ENCODE measurements around the gene CEP85L.
A peak's percentile ranks its signal among the peaks of the same experiment; 100 is the strongest.

CEP85L gene

DNA sequence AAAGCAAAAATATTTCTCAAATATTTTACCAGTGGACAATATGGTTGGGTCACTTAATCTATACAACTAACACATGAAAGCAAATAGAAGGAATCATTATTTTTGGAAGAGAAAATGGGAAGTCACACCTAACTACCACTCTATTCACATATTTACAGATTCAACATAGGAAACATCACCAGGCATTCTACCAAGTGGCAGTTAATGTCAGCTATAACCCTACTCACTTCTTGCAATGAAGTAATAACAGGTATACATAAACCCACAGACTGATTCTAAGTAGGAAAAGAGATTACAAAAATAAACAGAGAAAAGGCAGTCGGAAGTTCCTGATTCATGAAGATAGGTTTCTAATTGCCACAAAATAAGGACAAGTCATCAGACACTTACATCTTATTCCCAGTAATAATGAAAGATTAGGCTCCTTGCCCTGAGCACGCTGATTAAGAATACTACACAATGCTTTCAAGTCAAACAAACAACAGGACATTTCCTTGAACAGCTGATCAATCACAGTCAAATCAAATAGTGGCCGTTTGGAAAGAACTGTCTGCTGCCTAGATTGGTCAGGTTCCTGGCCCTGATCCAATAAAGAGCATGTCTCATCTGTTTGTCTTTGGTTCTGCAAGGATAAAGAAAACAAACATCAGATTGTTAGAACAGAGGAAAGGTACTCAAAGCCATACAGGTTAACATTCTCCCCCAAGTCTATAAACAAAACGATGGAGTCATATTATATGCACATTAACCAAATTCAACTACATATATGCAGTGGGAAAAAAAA lies 182.5 kb downstream of the CEP85L start:
- no peak overlapping the region for H3K4me3 ChIP-seq (ENCODE audit: low read depth, low read length)
- TF ChIP-seq, protein P1, sequence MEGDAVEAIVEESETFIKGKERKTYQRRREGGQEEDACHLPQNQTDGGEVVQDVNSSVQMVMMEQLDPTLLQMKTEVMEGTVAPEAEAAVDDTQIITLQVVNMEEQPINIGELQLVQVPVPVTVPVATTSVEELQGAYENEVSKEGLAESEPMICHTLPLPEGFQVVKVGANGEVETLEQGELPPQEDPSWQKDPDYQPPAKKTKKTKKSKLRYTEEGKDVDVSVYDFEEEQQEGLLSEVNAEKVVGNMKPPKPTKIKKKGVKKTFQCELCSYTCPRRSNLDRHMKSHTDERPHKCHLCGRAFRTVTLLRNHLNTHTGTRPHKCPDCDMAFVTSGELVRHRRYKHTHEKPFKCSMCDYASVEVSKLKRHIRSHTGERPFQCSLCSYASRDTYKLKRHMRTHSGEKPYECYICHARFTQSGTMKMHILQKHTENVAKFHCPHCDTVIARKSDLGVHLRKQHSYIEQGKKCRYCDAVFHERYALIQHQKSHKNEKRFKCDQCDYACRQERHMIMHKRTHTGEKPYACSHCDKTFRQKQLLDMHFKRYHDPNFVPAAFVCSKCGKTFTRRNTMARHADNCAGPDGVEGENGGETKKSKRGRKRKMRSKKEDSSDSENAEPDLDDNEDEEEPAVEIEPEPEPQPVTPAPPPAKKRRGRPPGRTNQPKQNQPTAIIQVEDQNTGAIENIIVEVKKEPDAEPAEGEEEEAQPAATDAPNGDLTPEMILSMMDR (IDR thresholded peaks at IDR 0.05; ENCODE audit: insufficient read depth, low read depth, low read length, missing control alignments) = no peak
- DNase-seq (ENCODE audit: low read depth) = no peak

DNA sequence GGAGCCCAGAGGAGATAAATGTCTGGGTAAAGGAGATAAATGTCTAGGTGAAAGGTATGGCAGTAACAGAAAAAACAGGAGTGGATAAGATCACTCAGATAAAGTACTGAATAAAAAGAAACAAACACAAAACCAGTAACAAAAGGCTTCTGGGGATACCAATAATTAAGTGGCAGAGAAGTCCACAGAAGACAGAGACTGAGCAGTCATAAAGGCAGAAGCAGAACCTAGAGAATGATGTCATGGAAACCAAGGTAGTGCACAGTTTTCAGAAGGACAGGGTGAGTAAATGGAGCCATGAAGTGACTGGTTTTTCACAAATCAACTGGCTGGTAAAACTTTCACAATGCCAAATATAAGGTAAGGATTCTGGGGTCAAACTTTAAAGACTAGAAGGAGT lies 184.2 kb downstream of the CEP85L start:
- DNase-seq (ENCODE audit: low read depth) = peak; percentile 13
- TF ChIP-seq, protein P1 (IDR thresholded peaks at IDR 0.05; ENCODE audit: insufficient read depth, low read depth, low read length, missing control alignments) = no peak
- no peak overlapping the region for H3K4me3 ChIP-seq (ENCODE audit: low read depth, low read length)

DNA sequence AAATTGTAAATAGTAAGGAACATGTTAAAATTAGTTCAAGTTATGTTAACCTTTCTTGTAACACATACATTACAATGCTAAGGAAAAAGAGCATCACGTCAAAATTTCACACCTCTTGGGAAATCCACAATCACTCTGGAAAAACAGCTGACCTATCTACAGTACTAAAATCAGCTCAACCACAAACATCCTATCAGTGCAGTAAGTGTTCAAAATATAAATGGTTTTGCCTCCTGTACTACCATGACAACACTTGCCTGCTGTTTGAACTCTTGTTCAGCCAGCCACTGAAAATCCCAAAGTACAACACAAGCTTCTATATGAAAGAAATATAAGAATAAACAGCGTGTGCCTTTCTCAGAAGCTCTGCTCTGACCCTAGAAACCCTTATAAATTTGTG lies 186.8 kb downstream of the CEP85L start:
- TF ChIP-seq, protein P1 (IDR thresholded peaks at IDR 0.05; ENCODE audit: insufficient read depth, low read depth, low read length, missing control alignments) = no peak
- no peak for DNase-seq (ENCODE audit: low read depth)
- no peak overlapping the region for H3K4me3 ChIP-seq (ENCODE audit: low read depth, low read length)

DNA sequence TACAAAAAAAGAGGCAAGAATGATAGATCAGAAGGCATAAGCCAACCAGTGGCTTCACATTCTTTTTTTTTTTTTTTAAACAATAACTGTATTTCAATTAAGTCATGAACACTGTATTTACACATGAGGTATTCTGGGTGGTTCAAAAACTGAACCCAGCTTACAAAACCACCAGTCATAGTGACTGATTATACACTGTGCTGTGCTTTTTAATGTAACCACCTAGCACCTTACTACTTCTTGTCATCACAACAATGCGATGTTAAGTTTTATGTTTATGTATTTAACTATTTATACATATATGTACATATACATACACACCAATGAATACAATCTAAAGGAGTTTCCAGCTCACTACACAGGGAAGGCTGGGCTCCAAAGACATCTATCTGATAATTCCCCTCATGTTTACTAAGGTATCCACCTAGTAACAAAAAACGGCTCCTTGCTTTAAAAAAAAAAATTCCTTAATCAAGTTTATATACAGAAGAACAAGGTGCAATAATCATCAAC lies 190.4 kb downstream of the CEP85L start:
- TF ChIP-seq, protein P1 (IDR thresholded peaks at IDR 0.05; ENCODE audit: insufficient read depth, low read depth, low read length, missing control alignments) = no peak

DNA sequence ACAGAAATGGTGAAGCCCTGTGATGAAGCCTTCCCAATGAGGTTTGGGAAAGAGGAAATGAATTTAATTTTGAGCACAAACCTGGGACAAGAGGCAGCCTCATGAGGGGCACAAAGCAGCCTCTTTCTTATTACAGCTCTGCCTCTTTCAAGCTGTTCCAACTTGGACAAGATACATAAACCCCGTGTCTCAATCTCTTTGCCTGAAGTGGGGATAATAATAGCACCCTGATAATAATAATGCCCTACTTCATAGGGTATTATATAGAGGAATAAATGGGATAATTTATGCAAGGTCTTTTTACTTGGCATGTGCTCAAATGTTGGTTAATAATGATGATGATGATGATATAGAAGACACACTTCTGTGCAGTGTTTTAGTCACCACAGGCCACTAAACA lies 194.4 kb downstream of the CEP85L start:
- TF ChIP-seq, protein P1 (IDR thresholded peaks at IDR 0.05; ENCODE audit: insufficient read depth, low read depth, low read length, missing control alignments) = no peak
- no peak overlapping the region for H3K4me3 ChIP-seq (ENCODE audit: low read depth, low read length)
- DNase-seq (ENCODE audit: low read depth) = no peak

More for the DNA sequence above, 190.4 kb downstream of the CEP85L start:
- DNase-seq (ENCODE audit: low read depth) = no peak
- H3K4me3 ChIP-seq (ENCODE audit: low read depth, low read length) = no peak overlapping the region

DNA sequence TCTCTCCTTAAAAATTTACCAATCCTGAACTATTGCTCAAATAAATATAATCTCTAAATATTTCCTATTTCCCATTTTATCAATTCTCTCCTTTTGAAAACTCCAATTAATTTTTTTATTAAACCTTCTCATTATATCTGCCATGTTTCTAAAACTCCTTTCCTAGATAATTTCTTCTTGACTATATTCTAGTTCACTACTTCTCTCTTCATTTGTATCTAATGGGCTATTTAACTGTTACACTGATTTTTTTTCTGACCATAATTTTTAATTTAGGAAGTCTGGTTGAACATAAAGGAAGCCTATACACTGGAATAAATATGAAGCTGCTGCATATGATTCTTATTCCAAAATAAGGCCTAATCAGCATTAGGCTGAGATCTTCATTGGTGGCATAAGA lies 199.6 kb downstream of the CEP85L start:
- no peak for DNase-seq (ENCODE audit: low read depth)
- H3K4me3 ChIP-seq (ENCODE audit: low read depth, low read length) = no peak overlapping the region
- TF ChIP-seq, protein P1 (IDR thresholded peaks at IDR 0.05; ENCODE audit: insufficient read depth, low read depth, low read length, missing control alignments) = no peak

Data from GM12865 (cell line).